ENCODE data around the gene CEP170. TPM values are rescaled to one million over a fixed set of nuclear protein-coding genes. Genes with fewer than 3 reads are reported as not detected.

The CEP170 gene
- total RNA-seq (2021): 89.6 to 94.7 TPM (median 90.3 TPM) in 3 replicates
- percentile 89 among the genes with signal in this experiment for Bru-seq, nascent RNA
- long read RNA-seq, experiment 1, full-length matches to known transcripts: 22 of 178 reads
- long read RNA-seq, experiment 1, partial matches to known transcripts: 59 of 178 reads
- long read RNA-seq, experiment 1, other reads (novel, unspliced or antisense): 97 of 178 reads
- long read RNA-seq, experiment 2, partial matches to known transcripts: 15 of 60 reads
- long read RNA-seq, experiment 2, other reads (novel, unspliced or antisense): 43 of 60 reads
- long read RNA-seq, experiment 3, partial matches to known transcripts: 3 of 7 reads
- long read RNA-seq, experiment 3, other reads (novel, unspliced or antisense): 1 of 7 reads

DNA sequence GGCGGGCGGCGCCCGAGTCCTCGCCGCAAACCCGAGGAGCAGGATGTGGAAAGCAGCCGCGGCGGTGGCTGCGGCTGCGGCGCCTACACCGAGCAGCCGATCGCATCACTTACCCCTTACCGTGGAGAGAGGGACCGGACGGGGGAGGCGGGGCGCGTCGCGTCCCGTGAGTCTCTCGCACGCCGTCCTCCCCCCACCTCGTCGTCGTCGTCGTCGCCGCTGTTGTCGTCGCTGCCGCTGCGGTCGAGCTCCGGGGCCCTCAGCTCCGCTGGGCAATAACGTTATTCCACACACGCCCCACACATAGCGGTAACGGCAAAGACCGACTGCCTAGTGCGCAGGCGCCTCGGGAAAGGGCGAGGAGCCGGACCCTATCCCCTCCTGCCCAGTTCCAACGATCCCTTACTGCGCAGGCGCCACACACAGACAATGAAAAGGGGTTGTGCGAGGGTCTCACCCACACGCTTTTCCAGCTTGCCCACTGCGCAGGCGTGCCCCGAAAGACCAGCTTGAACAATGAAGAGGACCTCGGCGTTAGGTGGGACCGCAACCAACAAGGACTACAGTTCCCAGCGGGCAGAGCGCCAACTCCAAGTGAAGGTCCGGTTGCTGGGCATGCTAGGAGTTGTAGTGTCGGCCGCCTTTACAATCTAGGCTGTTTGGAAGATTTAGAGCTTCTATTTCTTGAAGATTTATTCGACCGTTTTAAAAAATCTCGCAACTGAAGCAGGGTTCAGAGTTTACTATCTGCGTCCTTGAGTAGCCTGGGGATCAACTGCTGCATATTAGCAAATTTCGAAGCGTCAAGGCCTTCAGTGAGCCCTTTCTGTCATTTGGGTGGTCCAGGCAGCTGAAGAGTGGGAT is at the start of gene CEP170:
TSS of gene CEP170 (minus strand) at position 355 of the 864 bp plus-strand sequence. CDS start 30,001 bp downstream, outside the sequence.
- DNase-seq (ENCODE audit: low spot score): peak; percentile 98
- ChIA-PET CTCF (interaction anchor here (0.6 to 1.3 kb wide), 7 partner anchors 10 to 43 kb away, joined by 3 to 4 read pairs (median 3); no protein-coding TSS in a partner anchor), POLR2A (interaction anchor here (0.5 to 1.2 kb wide), 4 partner anchors 12 to 1048 kb away, joined by 3 read pairs; no protein-coding TSS in a partner anchor)
- peaks cover 35% of the 10 kb centered on the region for H3K4me1 Mint-ChIP-seq
- H3K27me3 Mint-ChIP-seq (ENCODE audit: low read depth): no peaks in the 10 kb centered on the region
- ATAC-seq: peak; percentile 79
- H3K27ac Mint-ChIP-seq: peak within 1 kb of the TSS; percentile 94
- H3K4me3 Mint-ChIP-seq: peak within 1 kb of the TSS; percentile 95
- no peaks in the 10 kb centered on the region for H3K9me3 Mint-ChIP-seq
- H3K36me3 Mint-ChIP-seq: no peaks in the 10 kb centered on the region
- TF ChIP-seq PRRX2 (CRISPR knock-in tag; IDR thresholded peaks at IDR 0.05) (no peak), RORB (CRISPR knock-in tag; IDR thresholded peaks at IDR 0.05) (no peak), SOX15 (CRISPR knock-in tag; IDR thresholded peaks at IDR 0.05) (no peak), FOXJ3 (CRISPR knock-in tag; IDR thresholded peaks at IDR 0.05; ENCODE audit: borderline replicate concordance) (no peak), ZNF423 (CRISPR knock-in tag; IDR thresholded peaks at IDR 0.05) (no peak), FOXK1 (CRISPR knock-in tag; IDR thresholded peaks at IDR 0.05) (peak; percentile 74; the same call in 1 of the 2 replicates), CREM (CRISPR knock-in tag; IDR thresholded peaks at IDR 0.05) (no peak), ZNF138 (CRISPR knock-in tag; conservative IDR thresholded peaks at IDR 0.05) (no peak), CREB1 (CRISPR knock-in tag; IDR thresholded peaks at IDR 0.05) (no peak), ZNF317 (CRISPR knock-in tag; IDR thresholded peaks at IDR 0.05; ENCODE audit: borderline replicate concordance, low read depth) (no peak), ZNF121 (CRISPR knock-in tag; IDR thresholded peaks at IDR 0.05) (peak; percentile 67; the same call in 1 of the 2 replicates), TCF7 (CRISPR knock-in tag; IDR thresholded peaks at IDR 0.05; ENCODE audit: low read depth) (no peak), SMAD3 (CRISPR knock-in tag; IDR thresholded peaks at IDR 0.05; ENCODE audit: borderline replicate concordance) (0 out of 2 replicates have a peak, but pooled peaks have one; percentile 23), RELA (CRISPR knock-in tag; IDR thresholded peaks at IDR 0.05; ENCODE audit: borderline replicate concordance) (no peak), ZNF396 (CRISPR knock-in tag; IDR thresholded peaks at IDR 0.05; ENCODE audit: borderline replicate concordance) (no peak), NR1H2 (CRISPR knock-in tag; IDR thresholded peaks at IDR 0.05) (no peak)
- TF ChIP-seq, protein P1, sequence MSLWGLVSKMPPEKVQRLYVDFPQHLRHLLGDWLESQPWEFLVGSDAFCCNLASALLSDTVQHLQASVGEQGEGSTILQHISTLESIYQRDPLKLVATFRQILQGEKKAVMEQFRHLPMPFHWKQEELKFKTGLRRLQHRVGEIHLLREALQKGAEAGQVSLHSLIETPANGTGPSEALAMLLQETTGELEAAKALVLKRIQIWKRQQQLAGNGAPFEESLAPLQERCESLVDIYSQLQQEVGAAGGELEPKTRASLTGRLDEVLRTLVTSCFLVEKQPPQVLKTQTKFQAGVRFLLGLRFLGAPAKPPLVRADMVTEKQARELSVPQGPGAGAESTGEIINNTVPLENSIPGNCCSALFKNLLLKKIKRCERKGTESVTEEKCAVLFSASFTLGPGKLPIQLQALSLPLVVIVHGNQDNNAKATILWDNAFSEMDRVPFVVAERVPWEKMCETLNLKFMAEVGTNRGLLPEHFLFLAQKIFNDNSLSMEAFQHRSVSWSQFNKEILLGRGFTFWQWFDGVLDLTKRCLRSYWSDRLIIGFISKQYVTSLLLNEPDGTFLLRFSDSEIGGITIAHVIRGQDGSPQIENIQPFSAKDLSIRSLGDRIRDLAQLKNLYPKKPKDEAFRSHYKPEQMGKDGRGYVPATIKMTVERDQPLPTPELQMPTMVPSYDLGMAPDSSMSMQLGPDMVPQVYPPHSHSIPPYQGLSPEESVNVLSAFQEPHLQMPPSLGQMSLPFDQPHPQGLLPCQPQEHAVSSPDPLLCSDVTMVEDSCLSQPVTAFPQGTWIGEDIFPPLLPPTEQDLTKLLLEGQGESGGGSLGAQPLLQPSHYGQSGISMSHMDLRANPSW (CRISPR knock-in tag; conservative IDR thresholded peaks at IDR 0.05; ENCODE audit: low read depth): no peak
- TF ChIP-seq, protein P2, sequence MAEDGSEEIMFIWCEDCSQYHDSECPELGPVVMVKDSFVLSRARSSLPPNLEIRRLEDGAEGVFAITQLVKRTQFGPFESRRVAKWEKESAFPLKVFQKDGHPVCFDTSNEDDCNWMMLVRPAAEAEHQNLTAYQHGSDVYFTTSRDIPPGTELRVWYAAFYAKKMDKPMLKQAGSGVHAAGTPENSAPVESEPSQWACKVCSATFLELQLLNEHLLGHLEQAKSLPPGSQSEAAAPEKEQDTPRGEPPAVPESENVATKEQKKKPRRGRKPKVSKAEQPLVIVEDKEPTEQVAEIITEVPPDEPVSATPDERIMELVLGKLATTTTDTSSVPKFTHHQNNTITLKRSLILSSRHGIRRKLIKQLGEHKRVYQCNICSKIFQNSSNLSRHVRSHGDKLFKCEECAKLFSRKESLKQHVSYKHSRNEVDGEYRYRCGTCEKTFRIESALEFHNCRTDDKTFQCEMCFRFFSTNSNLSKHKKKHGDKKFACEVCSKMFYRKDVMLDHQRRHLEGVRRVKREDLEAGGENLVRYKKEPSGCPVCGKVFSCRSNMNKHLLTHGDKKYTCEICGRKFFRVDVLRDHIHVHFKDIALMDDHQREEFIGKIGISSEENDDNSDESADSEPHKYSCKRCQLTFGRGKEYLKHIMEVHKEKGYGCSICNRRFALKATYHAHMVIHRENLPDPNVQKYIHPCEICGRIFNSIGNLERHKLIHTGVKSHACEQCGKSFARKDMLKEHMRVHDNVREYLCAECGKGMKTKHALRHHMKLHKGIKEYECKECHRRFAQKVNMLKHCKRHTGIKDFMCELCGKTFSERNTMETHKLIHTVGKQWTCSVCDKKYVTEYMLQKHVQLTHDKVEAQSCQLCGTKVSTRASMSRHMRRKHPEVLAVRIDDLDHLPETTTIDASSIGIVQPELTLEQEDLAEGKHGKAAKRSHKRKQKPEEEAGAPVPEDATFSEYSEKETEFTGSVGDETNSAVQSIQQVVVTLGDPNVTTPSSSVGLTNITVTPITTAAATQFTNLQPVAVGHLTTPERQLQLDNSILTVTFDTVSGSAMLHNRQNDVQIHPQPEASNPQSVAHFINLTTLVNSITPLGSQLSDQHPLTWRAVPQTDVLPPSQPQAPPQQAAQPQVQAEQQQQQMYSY (CRISPR knock-in tag; IDR thresholded peaks at IDR 0.05): no peak; the same call in 1 of the 2 replicates
- TF ChIP-seq, protein P3, sequence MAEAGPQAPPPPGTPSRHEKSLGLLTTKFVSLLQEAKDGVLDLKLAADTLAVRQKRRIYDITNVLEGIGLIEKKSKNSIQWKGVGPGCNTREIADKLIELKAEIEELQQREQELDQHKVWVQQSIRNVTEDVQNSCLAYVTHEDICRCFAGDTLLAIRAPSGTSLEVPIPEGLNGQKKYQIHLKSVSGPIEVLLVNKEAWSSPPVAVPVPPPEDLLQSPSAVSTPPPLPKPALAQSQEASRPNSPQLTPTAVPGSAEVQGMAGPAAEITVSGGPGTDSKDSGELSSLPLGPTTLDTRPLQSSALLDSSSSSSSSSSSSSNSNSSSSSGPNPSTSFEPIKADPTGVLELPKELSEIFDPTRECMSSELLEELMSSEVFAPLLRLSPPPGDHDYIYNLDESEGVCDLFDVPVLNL (CRISPR knock-in tag; IDR thresholded peaks at IDR 0.05; ENCODE audit: borderline replicate concordance, low read depth): no peak
- TF ChIP-seq, protein P4, sequence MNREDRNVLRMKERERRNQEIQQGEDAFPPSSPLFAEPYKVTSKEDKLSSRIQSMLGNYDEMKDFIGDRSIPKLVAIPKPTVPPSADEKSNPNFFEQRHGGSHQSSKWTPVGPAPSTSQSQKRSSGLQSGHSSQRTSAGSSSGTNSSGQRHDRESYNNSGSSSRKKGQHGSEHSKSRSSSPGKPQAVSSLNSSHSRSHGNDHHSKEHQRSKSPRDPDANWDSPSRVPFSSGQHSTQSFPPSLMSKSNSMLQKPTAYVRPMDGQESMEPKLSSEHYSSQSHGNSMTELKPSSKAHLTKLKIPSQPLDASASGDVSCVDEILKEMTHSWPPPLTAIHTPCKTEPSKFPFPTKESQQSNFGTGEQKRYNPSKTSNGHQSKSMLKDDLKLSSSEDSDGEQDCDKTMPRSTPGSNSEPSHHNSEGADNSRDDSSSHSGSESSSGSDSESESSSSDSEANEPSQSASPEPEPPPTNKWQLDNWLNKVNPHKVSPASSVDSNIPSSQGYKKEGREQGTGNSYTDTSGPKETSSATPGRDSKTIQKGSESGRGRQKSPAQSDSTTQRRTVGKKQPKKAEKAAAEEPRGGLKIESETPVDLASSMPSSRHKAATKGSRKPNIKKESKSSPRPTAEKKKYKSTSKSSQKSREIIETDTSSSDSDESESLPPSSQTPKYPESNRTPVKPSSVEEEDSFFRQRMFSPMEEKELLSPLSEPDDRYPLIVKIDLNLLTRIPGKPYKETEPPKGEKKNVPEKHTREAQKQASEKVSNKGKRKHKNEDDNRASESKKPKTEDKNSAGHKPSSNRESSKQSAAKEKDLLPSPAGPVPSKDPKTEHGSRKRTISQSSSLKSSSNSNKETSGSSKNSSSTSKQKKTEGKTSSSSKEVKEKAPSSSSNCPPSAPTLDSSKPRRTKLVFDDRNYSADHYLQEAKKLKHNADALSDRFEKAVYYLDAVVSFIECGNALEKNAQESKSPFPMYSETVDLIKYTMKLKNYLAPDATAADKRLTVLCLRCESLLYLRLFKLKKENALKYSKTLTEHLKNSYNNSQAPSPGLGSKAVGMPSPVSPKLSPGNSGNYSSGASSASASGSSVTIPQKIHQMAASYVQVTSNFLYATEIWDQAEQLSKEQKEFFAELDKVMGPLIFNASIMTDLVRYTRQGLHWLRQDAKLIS (CRISPR knock-in tag; IDR thresholded peaks at IDR 0.05; ENCODE audit: borderline replicate concordance): no peak
- TF ChIP-seq, protein P5, sequence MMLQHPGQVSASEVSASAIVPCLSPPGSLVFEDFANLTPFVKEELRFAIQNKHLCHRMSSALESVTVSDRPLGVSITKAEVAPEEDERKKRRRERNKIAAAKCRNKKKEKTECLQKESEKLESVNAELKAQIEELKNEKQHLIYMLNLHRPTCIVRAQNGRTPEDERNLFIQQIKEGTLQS (CRISPR knock-in tag; conservative IDR thresholded peaks at IDR 0.05): no peak
- TF ChIP-seq, protein P6, sequence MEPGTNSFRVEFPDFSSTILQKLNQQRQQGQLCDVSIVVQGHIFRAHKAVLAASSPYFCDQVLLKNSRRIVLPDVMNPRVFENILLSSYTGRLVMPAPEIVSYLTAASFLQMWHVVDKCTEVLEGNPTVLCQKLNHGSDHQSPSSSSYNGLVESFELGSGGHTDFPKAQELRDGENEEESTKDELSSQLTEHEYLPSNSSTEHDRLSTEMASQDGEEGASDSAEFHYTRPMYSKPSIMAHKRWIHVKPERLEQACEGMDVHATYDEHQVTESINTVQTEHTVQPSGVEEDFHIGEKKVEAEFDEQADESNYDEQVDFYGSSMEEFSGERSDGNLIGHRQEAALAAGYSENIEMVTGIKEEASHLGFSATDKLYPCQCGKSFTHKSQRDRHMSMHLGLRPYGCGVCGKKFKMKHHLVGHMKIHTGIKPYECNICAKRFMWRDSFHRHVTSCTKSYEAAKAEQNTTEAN (CRISPR knock-in tag; IDR thresholded peaks at IDR 0.05): no peak

Data from WTC11 (cell line).